IPS DF 19.7 (cell line): ENCODE data around the gene GHRH.
A peak's percentile ranks its signal among the peaks of the same experiment; 100 is the strongest.

Experiments
- DNase-seq: peaks from one replicate; pipeline ENCODE4 v3.0.0-alpha.2; 2013; ENCODE audit warnings: low read depth, low spot score

The GHRH gene

DNA sequence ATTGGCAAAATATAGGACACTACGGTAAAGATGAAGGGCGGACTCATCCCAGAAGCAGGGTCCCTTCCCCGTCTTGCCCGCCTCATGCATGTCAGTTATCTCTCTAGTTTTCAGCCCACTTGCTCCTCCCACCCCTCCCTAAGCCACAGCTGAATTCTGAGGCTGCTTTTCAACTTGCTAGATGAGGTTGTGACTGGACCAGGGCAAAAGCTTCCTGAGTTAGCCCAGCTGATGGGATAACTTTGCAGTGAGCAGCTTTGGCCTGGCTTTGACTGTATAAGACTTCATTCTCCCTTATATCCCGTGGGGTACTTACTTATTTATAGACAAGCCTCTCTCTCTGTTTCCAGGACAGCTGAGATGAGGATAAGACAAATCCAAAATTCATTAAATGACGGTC is 23.2 kb downstream of the GHRH start:
- no peak for DNase-seq

GRCh38 chr20:37237656-37238055 is 24.0 kb downstream of the GHRH start:
- no peak for DNase-seq

- no peak for DNase-seq
These were observed 25.2 kb downstream of the GHRH start for GRCh38 chr20:37236462-37236861.

DNA sequence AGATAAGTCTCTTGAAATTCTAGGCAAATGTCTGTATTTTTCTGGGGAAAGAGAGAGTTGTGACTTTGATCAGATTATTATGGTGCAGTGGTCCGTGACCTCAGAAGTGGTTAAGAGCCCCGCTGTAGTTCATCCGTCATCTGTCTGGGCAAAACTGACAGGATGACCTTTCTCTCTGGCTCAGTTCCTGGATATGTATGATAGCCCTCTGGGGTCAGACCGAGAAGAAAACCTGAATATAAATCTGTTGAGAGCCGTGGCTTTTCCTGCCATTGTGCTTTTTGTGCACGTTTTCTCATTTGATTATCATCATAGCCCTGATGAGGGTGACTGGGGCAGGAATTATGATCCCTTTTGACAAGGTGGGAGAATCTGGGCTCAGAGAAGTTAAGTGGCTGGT is 26.5 kb downstream of the GHRH start:
- DNase-seq, result no peak

- no peak for DNase-seq
These were observed 27.4 kb downstream of the GHRH start for GRCh38 chr20:37234254-37234581.

DNA sequence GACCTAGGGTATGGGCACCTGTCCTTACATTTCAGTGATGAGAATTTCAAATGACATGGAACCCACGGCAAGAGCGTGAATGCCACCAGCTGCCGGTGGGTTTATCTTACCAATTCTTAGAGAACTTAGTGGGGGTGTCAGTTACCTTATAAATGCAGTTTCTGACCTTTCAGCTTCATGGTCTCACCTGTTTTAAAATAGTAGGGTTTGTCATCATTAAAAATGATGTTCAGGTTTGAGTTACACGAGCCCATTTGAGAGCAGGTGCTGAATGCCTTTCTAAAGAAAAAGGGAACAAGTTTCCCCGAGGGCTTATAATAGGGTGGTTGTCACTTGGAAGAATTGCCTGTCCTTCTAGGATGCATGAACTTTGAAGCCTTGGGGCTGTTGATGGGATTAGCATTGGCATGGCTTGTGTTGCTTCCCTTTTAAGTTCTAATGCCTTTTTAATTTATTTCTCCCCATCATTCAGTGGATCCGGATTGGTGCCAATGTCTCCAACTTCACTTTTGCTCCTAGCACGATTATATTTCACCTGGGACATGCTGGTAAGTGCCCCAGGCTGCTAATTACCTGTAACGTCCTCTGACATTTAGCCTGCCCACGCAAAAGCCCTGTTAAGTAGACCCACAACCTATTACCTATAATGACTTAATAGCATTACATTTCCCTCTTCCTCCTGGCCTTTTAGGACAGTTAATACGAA is 27.9 kb downstream of the GHRH start:
- no peak for DNase-seq

GRCh38 chr20:37231947-37232630 is 29.5 kb downstream of the GHRH start:
- no peak for DNase-seq

GRCh38 chr20:37230200-37230599 is 31.4 kb downstream of the GHRH start:
- no peak for DNase-seq

- peak; percentile 50 for DNase-seq
These were observed 32.3 kb downstream of the GHRH start for GRCh38 chr20:37229357-37229756.

- no peak for DNase-seq
These were observed 33.0 kb downstream of the GHRH start for GRCh38 chr20:37228656-37229055.

DNA sequence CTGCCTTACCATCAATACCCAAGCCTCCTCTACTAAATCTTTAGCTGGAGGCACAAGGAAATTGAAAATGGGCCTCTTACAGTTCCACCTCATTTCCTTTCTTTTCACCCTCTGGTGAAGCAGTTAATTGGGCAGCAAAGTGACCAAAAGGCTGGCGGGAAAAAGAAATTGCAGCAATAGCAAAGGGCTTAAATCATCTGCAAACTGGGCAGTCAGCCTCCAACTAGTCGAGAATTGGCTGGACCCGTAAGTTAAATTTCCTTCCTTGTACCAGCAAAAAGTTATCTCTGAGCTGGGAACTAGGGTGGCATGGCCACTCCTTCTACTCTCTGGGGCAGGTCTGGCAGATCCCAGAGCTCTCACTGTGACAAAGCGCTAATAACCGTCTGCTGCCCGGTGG is 33.5 kb downstream of the GHRH start:
- no peak for DNase-seq

- DNase-seq, result no peak
These were observed 34.7 kb downstream of the GHRH start for GRCh38 chr20:37226889-37227288.

GRCh38 chr20:37225146-37225545 is 36.5 kb downstream of the GHRH start:
- DNase-seq, result no peak

DNA sequence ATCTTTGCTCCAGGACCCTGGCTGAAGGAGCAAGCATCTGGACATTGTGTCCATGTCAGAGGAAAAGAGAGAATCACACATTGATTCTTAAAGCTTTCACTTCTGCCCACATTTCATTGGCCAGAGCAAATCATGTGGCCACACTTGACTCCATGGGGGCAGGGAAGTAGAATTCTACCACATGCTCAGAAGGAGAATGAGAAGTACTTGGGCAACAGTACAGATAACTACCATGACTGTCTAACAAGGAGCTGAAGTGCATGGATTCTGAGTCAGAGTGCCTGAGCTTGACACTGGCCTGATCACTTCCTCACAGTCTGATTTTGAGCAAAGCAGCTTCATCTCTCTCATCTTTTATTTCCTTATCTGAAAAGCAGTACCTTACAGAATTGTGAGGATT is 38.6 kb downstream of the GHRH start:
- DNase-seq, result no peak

GRCh38 chr20:37222086-37222485 is 39.5 kb downstream of the GHRH start:
- DNase-seq, result no peak

- no peak for DNase-seq
These were observed 40.9 kb downstream of the GHRH start for GRCh38 chr20:37220731-37221130.

GRCh38 chr20:37219751-37220668 is 41.6 kb downstream of the GHRH start:
- DNase-seq, result no peak

DNA sequence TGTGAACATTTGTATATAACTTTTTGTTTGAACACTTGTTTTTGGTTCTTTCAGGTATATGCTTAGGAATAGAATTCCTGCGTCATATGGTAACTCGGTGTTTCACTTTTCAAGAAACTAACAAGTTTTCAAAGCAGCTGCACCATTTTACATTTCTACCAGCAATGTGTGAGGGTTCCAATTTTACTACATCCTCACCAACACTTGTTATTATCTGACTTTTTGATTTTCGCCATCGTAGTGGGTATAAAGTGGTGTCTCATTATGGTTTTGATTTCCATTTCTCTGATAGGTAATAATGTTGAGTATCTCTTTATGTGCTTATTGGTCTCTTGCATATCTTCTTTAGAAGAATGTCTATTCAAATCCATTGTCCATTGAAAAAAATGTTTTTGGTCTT is 42.6 kb downstream of the GHRH start:
- no peak for DNase-seq

DNA sequence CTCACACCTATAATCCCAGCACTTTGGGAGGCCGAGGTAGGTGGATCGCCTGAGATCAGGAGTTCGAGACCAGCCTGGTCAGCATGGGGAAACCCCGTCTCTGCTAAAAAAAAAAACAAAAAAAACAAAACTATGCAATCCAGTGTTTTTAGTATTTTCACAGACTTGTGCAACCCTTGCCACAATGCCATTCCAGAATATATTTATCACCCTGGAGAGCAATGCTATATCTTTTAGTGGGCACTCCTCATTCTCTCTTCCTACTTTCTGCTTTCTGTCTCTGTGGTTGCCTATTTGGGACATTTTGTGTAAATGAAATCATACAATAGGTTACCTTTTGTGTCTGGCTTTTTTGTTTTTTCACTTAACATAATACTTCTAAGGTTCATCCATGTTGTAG is 43.2 kb downstream of the GHRH start:
- DNase-seq, result no peak

DNA sequence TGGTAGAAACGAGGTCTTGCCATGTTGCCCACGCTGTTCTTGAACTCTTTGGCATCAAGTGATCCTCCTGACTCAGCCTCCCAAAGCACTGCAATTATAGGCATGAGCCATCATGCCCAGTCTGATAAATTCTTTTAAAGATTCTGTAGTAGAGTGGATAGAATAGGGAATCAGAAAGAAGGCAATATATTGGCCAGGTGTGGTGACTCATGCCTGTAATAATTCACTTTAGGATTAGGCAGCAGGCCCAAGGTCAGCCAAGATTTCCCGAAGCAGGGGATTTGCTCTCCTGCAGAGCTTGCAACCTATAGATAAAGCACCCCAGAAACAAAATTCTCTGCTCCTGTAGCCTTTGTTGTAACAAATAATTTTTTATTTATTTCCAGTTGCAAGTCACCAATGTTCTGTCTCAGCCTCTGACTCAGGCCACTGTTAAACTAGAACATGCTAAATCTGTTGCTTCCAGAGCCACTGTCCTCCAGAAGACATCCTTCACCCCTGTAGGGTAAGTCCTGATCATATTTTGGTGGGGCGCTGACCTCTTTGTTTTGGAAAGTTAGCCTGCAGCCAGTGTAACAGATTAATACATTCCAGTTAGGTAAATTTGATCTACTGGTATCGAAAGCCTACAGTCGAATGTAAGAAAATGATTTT is 51.8 kb downstream of the GHRH start:
- no peak for DNase-seq

DNA sequence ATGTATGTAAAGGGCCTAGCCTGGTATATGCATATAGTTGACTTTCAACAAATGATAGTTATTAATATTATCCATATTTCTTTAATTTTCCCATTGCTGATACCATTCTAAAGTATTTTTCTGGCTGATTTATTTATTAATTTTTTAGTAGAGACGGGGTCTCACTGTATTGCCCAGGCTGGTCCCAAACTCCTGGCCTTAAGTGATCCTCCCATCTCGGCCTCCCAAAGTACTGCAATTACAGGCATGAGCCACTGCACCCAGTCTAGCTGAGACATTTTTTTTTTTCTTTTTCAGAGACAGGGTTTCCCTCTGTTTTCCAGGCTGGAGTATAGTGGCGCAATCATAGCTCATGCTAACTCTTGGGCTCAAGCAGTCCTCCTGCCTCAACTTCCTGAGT is 52.4 kb downstream of the GHRH start:
- DNase-seq, result no peak

DNA sequence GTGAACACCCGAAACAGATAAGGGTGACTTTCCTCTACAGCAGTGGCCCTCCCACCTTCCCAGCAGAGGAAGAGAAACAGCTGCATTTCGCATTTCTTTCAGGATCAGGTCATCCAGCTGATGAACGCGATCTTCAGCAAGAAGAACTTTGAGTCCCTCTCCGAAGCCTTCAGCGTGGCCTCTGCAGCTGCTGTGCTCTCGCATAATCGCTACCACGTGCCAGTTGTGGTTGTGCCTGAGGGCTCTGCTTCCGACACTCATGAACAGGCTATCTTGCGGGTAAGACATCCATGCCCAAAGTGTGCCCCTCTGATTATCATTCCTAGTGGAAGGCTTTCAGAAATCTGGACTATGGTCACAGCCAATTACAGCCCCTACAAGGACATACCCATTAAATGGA is 54.4 kb downstream of the GHRH start:
- DNase-seq, result no peak
